COLO829 (cell line): ENCODE results near the gene P2RY1.
"Not testable (repeated sequence)": the region's sequence is repeated elsewhere in the genome, so short reads cannot be mapped to it uniquely, and the experiment has no call there.

Experiments
- DNase-seq: peaks from one replicate; pipeline ENCODE4 v3.0.0; 2012; ENCODE audit warnings: low spot score

Gene P2RY1

GRCh38 chr3:152839511-152839910 is 4.6 kb downstream of the P2RY1 start:
- DNase-seq: no peak

- no peak for DNase-seq
These were observed 6.2 kb downstream of the P2RY1 start for GRCh38 chr3:152841131-152841530.

GRCh38 chr3:152842413-152842812 is 7.5 kb downstream of the P2RY1 start:
- no peak for DNase-seq

GRCh38 chr3:152843955-152844354 is 9.0 kb downstream of the P2RY1 start:
- DNase-seq: no peak

- DNase-seq: not testable (repeated sequence)
These were observed 11.8 kb downstream of the P2RY1 start for GRCh38 chr3:152846572-152847202.

GRCh38 chr3:152847599-152847998 is 12.7 kb downstream of the P2RY1 start:
- DNase-seq: not testable (repeated sequence)

GRCh38 chr3:152849996-152850578 is 15.2 kb downstream of the P2RY1 start:
- no peak for DNase-seq

- DNase-seq: no peak
These were observed 18.3 kb downstream of the P2RY1 start for GRCh38 chr3:152853196-152853595.

GRCh38 chr3:152857082-152857481 is 22.2 kb downstream of the P2RY1 start:
- no peak for DNase-seq

- no peak for DNase-seq
These were observed 23.4 kb downstream of the P2RY1 start for GRCh38 chr3:152858170-152858800.

GRCh38 chr3:152860736-152861135 is 25.8 kb downstream of the P2RY1 start:
- DNase-seq: no peak

GRCh38 chr3:152865668-152866245 is 30.8 kb downstream of the P2RY1 start:
- DNase-seq: no peak

GRCh38 chr3:152870027-152870426 is 35.1 kb downstream of the P2RY1 start:
- DNase-seq: no peak

- not testable (repeated sequence) for DNase-seq
These were observed 38.4 kb downstream of the P2RY1 start for GRCh38 chr3:152873314-152873713.

GRCh38 chr3:152874896-152875749 is 40.2 kb downstream of the P2RY1 start:
- DNase-seq: no peak

- DNase-seq: no peak
These were observed 44.3 kb downstream of the P2RY1 start for GRCh38 chr3:152879130-152879789.

GRCh38 chr3:152879790-152880174 is 44.9 kb downstream of the P2RY1 start:
- DNase-seq: no peak

- DNase-seq: no peak
These were observed 50.1 kb downstream of the P2RY1 start for GRCh38 chr3:152885076-152885475.
